Epithelial cell of esophagus (primary cell): Measurements from ENCODE around the gene LGALS1.

Experiments
- DNase-seq: peaks from one replicate; pipeline ENCODE4 v3.0.0; 2010; ENCODE audit warnings: low read depth
- H3K4me3 ChIP-seq: 2 replicates; pipeline ENCODE4 v1.5.1; 2011; ENCODE audit warnings: mild to moderate bottlenecking, low read length, control low read depth
- TF ChIP-seq, protein P1 (sequence below): IDR thresholded peaks from 2 replicates; pipeline ENCODE4 v1.5.1; 2011; ENCODE audit warnings: low read depth, mild to moderate bottlenecking, low read length, control low read depth, inconsistent platforms; ENCODE audit not compliant: insufficient read depth; ENCODE audit errors: missing control alignments

The LGALS1 gene

DNA sequence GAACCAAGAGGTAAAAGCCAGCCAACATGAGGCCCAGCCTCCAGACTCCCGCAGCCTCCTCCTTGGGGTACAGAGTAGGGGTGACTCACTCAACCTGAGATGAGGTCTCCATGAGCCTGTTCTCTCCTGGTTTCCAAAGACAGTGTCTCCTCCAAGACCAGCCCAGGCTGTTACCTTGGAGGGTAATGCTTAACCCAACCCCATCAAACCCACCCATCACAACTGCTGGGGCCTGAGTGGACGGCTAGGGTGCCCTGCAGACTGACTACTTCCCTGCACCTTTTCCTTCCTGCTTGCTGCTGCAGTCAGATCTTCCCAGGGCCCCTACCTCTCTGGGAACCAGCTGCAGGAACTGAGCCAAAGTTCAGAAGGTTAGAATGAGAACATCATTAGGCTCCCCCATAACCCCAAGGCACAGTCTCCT, 5.6 kb downstream of the LGALS1 start:
- H3K4me3 ChIP-seq, result no peak overlapping the region
- peak; percentile 16 for DNase-seq
- TF ChIP-seq, protein P1, sequence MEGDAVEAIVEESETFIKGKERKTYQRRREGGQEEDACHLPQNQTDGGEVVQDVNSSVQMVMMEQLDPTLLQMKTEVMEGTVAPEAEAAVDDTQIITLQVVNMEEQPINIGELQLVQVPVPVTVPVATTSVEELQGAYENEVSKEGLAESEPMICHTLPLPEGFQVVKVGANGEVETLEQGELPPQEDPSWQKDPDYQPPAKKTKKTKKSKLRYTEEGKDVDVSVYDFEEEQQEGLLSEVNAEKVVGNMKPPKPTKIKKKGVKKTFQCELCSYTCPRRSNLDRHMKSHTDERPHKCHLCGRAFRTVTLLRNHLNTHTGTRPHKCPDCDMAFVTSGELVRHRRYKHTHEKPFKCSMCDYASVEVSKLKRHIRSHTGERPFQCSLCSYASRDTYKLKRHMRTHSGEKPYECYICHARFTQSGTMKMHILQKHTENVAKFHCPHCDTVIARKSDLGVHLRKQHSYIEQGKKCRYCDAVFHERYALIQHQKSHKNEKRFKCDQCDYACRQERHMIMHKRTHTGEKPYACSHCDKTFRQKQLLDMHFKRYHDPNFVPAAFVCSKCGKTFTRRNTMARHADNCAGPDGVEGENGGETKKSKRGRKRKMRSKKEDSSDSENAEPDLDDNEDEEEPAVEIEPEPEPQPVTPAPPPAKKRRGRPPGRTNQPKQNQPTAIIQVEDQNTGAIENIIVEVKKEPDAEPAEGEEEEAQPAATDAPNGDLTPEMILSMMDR, result no peak

DNA sequence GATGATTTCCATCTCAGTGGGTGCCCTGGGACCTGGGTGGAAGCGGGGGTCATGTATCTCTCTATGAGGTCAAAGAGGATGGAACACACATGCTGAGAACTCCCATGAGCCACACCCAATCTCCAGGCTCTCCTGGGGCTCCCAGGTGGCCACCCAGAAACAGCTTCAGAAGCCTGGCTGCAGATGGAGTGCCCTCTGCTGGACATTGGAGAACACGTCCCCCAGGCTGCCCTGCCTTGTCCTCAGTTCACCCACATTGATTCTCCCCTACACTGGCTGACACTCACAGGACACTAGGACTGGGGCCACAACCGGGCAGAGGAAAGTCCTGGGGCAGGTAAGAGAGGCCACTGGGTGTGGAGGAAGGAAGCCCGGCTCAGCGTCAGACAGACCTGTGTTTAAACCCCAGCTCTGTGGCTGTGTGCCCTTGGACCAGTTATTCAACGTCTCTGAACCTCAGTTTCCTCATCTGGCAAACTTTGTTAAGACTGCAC, 6.2 kb downstream of the LGALS1 start:
- TF ChIP-seq, protein P1, result peak; percentile 88
- H3K4me3 ChIP-seq, result no peak overlapping the region
- DNase-seq, result peak; percentile 81

DNA sequence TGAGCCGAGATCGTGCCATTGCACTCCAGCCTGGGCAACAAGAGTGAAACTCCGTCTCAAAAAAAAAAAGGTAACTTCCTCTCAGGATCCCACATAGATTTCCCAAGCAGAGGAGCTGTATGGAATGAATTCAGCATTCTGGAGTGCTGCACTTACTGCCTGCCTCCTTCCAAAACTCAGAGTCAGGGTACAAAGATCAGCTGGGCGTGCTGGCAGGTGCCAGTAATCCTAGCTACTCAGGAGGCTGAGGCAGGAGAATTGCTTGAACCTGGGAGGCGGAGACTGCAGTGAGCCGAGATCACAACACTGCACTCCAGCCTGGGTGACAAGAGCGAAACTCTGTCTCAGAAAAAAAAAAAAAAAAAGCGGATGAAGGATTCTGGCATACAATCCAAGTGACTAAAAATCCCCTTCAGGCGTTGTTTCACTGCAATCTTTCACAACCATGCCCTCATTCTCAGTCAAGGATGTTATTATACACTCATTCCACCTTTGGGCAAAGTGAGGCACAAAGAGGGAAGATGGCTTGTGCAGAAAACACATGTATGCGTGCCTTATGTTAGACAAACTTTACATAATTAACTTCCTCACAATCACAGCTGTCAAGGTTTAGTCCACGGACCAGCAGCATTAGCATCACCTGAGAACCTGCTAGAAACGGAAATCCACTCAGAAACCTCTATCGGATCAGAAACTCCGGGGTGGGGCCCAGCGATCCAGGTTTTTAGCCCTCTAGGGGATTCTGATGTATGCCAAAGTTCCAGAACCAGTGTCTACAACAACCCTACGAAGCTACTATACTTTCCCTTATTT, 9.6 kb downstream of the LGALS1 start:
- TF ChIP-seq, protein P1, result no peak
- no peak overlapping the region for H3K4me3 ChIP-seq
- DNase-seq, result peak; percentile 93

DNA sequence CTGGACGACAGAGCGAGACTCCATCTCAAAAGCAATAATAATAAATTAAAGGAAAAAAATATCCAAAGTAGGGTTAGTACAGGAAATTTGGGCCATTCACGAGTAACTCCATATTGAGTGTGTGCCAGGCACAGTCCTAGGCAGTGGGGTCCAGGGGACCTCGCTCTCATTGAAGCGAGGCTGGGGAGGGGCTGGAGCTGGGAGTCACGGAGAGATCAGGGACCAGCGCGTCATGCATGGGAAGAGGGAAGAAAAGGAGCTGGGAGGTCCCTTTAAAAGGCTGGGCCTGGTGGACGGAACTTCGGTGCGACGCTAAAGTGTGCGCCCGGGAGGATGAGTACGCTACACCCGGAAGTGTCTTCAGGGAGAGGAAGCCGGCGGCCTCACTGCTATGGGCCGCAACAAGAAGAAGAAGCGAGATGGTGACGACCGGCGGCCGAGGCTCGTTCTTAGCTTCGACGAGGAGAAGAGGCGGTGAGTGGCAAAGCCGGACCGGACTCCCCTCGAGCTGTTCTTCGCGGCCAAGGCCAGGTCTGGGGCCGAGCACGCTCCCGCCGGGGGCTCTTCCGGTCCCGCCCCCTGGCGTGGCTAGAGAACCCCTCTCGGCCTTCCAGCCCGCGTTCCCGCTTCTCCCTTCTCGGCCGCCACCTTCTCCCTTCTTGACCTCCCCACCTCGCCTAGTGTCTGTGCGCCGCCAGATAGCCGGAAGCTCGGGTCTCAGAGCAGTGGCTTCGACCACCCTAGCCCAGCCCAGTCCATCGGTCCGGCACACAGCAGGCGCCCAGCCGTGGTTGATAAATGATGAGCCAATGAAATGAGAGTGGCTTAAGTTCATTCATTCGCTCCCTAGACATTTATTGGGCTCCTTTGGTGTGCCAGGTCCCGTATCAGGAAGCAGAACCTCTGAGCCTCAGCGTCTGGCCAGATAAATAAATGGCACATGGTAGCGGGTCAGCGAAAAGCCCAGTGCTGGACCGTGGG, 10.9 kb downstream of the LGALS1 start, which contains the start of gene NOL12:
TSS of gene NOL12 (plus strand) at position 342 of the 981 bp plus-strand sequence. CDS start at position 392, 50 bp downstream.
- TF ChIP-seq, protein P1, result no peak
- DNase-seq, result peak; percentile 91
- peak within 1 kb of the TSS; percentile 97 for H3K4me3 ChIP-seq

DNA sequence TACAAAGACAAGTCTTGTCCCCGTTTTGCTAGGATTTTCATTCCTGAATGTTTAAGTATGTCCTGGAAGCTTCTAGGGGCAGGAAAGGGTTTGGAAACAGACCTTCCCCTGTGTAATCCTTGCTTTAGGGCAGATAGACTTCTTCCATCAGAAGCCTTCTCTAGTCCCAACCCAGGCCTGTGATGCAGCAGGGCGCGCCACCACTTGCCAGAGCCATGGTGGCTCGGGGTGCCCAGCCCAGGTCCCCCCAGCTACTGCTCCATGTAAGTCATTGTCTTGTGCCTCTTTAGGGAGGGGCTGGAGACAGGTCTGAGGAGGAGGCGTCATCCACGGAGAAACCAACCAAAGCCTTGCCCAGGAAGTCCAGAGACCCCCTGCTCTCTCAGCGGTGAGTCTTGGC, 15.0 kb downstream of the LGALS1 start:
- TF ChIP-seq, protein P1, result no peak
- H3K4me3 ChIP-seq, result no peak overlapping the region
- DNase-seq, result peak; percentile 61

DNA sequence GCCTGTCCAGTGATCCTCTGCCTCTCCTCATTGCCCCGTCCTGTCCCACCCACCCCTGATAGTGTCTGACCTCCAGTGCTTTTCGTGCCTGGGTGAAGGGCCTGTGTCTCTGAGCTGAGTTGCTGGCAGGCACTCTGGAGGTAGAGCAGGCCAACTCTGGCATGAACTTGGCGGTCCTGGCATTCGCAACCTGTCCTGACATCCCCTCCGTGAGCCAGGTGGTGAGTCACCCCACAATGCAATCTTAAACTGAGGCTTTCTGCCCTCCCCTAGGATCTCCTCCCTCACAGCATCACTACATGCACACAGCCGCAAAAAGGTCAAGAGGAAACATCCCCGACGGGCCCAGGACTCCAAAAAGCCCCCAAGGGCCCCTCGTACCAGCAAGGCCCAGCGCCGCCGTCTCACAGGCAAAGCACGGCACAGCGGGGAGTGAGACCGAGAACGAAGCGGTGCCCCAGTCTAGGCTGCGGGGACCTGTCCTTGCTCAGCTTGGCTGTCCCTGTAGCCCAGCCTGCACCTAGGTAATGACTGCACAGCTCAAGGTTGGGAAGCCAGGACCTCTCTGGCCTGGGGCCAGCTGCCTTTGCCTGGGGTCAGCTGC, 15.6 kb downstream of the LGALS1 start:
- peak; percentile 94 for DNase-seq
- H3K4me3 ChIP-seq, result no peak overlapping the region
- TF ChIP-seq, protein P1, result no peak
